ENCODE results near the gene WDFY4.

- TF ChIP-seq CTCF (conservative IDR thresholded peaks at IDR 0.05 in 1 of 2, IDR thresholded peaks at IDR 0.05 in 1 of 2; ENCODE audit: low read depth in 1 of 2, low read length in 2 of 2): no peak
- TF ChIP-seq EZH2 (IDR thresholded peaks at IDR 0.05; ENCODE audit: low read length, missing control alignments): no peak
Measured at GRCh38 chr10:48818861-48819520, 134.3 kb downstream of the WDFY4 start.
